ENCODE results near the gene IL9.

Gene IL9

DNA sequence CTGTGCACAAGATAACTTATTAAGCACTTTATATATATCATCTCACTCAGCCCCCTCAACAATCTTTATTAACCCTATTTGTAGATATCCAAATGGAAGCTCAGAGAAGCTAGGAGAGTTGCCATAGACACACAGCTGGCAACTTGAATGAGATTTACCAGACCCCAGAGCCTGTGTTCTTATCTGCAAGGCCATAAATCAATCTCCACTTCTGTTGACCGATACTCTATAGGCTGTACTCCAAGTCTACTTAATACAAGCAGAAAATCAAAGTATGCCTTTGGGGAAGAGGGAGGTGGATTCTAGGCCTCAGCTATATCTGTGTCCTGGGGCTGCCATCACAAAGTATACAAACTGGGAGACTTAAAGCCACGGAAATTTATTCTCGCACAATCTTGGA is 6.0 kb upstream of the IL9 start:
- TF ChIP-seq EZH2 (IDR thresholded peaks at IDR 0.05; ENCODE audit: borderline replicate concordance, low read length), result no peak
- H3K79me2 ChIP-seq (ENCODE audit: insufficient read depth, low read length), result no peaks in the 10 kb centered on the region
- H3K9ac ChIP-seq (ENCODE audit: low read length), result no peak overlapping the region
- no peaks in the 10 kb centered on the region for H3K9me3 ChIP-seq (ENCODE audit: low read length)
- H2AFZ ChIP-seq (ENCODE audit: low read length), result no peak overlapping the region
- no peaks in the 10 kb centered on the region for H3K36me3 ChIP-seq (ENCODE audit: insufficient read depth, low read length)
- H3K9me2 ChIP-seq (ENCODE audit: low read depth, low read length), result no peaks in the 10 kb centered on the region
- H4K20me1 ChIP-seq (ENCODE audit: insufficient read depth, low read length), result no peaks in the 10 kb centered on the region
- no peak overlapping the region for H3K4me2 ChIP-seq (ENCODE audit: low read length)
- no peaks in the 10 kb centered on the region for H3K27me3 ChIP-seq (ENCODE audit: insufficient read depth, low read length)
- no peak overlapping the region for H3K27ac ChIP-seq (ENCODE audit: low read depth, low read length, poor library complexity, severe bottlenecking)
- no peaks in the 10 kb centered on the region for H3K4me1 ChIP-seq (ENCODE audit: insufficient read depth, low read length, severe bottlenecking)
- no peak overlapping the region for H3K4me3 ChIP-seq (ENCODE audit: low read depth, low read length, poor library complexity, severe bottlenecking)
- H3F3A ChIP-seq (ENCODE audit: insufficient read depth, low read length), result no peaks in the 10 kb centered on the region

GRCh38 chr5:135900276-135900675 is 4.6 kb upstream of the IL9 start:
- TF ChIP-seq, protein P1, sequence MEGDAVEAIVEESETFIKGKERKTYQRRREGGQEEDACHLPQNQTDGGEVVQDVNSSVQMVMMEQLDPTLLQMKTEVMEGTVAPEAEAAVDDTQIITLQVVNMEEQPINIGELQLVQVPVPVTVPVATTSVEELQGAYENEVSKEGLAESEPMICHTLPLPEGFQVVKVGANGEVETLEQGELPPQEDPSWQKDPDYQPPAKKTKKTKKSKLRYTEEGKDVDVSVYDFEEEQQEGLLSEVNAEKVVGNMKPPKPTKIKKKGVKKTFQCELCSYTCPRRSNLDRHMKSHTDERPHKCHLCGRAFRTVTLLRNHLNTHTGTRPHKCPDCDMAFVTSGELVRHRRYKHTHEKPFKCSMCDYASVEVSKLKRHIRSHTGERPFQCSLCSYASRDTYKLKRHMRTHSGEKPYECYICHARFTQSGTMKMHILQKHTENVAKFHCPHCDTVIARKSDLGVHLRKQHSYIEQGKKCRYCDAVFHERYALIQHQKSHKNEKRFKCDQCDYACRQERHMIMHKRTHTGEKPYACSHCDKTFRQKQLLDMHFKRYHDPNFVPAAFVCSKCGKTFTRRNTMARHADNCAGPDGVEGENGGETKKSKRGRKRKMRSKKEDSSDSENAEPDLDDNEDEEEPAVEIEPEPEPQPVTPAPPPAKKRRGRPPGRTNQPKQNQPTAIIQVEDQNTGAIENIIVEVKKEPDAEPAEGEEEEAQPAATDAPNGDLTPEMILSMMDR (IDR thresholded peaks at IDR 0.05; ENCODE audit: low read length), result no peak
- no peak for TF ChIP-seq EZH2 (IDR thresholded peaks at IDR 0.05; ENCODE audit: borderline replicate concordance, low read length)
- no peaks in the 10 kb centered on the region for H3F3A ChIP-seq (ENCODE audit: insufficient read depth, low read length)

DNA sequence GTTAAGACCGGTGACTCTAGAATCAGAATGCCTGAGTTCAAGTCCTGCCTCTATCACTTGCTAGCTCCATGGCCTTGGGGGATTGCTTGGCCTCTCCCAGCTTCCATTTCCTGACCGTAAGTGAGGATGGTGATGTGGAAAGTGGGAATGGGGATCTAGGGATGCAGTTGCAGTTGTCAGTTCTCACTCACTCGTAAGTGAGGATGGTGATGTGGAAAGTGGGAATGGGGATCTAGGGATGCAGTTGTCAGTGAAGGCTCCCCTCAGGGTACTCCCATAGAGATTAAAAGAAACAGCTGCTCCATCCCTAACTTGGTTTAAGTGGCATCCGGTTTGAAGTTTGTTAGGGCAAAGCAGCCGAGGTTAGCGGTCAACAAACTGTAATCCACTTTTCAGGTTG is 3.0 kb upstream of the IL9 start:
- H3K36me3 ChIP-seq (ENCODE audit: insufficient read depth, low read length), result no peaks in the 10 kb centered on the region
- TF ChIP-seq EZH2 (IDR thresholded peaks at IDR 0.05; ENCODE audit: borderline replicate concordance, low read length), result no peak
- TF ChIP-seq, protein P1 (IDR thresholded peaks at IDR 0.05; ENCODE audit: low read length), result no peak
- H2AFZ ChIP-seq (ENCODE audit: low read length), result no peak overlapping the region
- no peak overlapping the region for H3K27ac ChIP-seq (ENCODE audit: low read depth, low read length, poor library complexity, severe bottlenecking)
- H3K27me3 ChIP-seq (ENCODE audit: insufficient read depth, low read length), result no peaks in the 10 kb centered on the region
- no peaks in the 10 kb centered on the region for H3K4me1 ChIP-seq (ENCODE audit: insufficient read depth, low read length, severe bottlenecking)
- no peak overlapping the region for H3K4me2 ChIP-seq (ENCODE audit: low read length)
- H3K79me2 ChIP-seq (ENCODE audit: insufficient read depth, low read length), result no peaks in the 10 kb centered on the region
- H4K20me1 ChIP-seq (ENCODE audit: insufficient read depth, low read length), result no peaks in the 10 kb centered on the region
- no peak overlapping the region for H3K9ac ChIP-seq (ENCODE audit: low read length)
- H3K9me3 ChIP-seq (ENCODE audit: low read length), result no peaks in the 10 kb centered on the region
- H3F3A ChIP-seq (ENCODE audit: insufficient read depth, low read length), result no peaks in the 10 kb centered on the region
- H3K9me2 ChIP-seq (ENCODE audit: low read depth, low read length), result no peaks in the 10 kb centered on the region
- no peak overlapping the region for H3K4me3 ChIP-seq (ENCODE audit: low read depth, low read length, poor library complexity, severe bottlenecking)

More at GRCh38 chr5:135900276-135900675, 4.6 kb upstream of the IL9 start:
- H3K36me3 ChIP-seq (ENCODE audit: insufficient read depth, low read length), result no peaks in the 10 kb centered on the region
- no peaks in the 10 kb centered on the region for H3K27me3 ChIP-seq (ENCODE audit: insufficient read depth, low read length)
- no peak overlapping the region for H2AFZ ChIP-seq (ENCODE audit: low read length)
- H3K9me2 ChIP-seq (ENCODE audit: low read depth, low read length), result no peaks in the 10 kb centered on the region
- H3K9me3 ChIP-seq (ENCODE audit: low read length), result no peaks in the 10 kb centered on the region
- no peaks in the 10 kb centered on the region for H4K20me1 ChIP-seq (ENCODE audit: insufficient read depth, low read length)
- no peak overlapping the region for H3K4me3 ChIP-seq (ENCODE audit: low read depth, low read length, poor library complexity, severe bottlenecking)
- H3K4me1 ChIP-seq (ENCODE audit: insufficient read depth, low read length, severe bottlenecking), result no peaks in the 10 kb centered on the region
- no peak overlapping the region for H3K4me2 ChIP-seq (ENCODE audit: low read length)
- no peak overlapping the region for H3K9ac ChIP-seq (ENCODE audit: low read length)
- no peak overlapping the region for H3K27ac ChIP-seq (ENCODE audit: low read depth, low read length, poor library complexity, severe bottlenecking)
- H3K79me2 ChIP-seq (ENCODE audit: insufficient read depth, low read length), result no peaks in the 10 kb centered on the region

- H3K4me2 ChIP-seq (ENCODE audit: low read length), result no peak overlapping the region
- H3K79me2 ChIP-seq (ENCODE audit: insufficient read depth, low read length), result no peaks in the 10 kb centered on the region
- no peaks in the 10 kb centered on the region for H4K20me1 ChIP-seq (ENCODE audit: insufficient read depth, low read length)
- no peak overlapping the region for H3K27ac ChIP-seq (ENCODE audit: low read depth, low read length, poor library complexity, severe bottlenecking)
- H3K9me3 ChIP-seq (ENCODE audit: low read length), result no peaks in the 10 kb centered on the region
- no peak overlapping the region for H2AFZ ChIP-seq (ENCODE audit: low read length)
- no peaks in the 10 kb centered on the region for H3F3A ChIP-seq (ENCODE audit: insufficient read depth, low read length)
- no peak overlapping the region for H3K9ac ChIP-seq (ENCODE audit: low read length)
- H3K4me1 ChIP-seq (ENCODE audit: insufficient read depth, low read length, severe bottlenecking), result no peaks in the 10 kb centered on the region
- H3K4me3 ChIP-seq (ENCODE audit: low read depth, low read length, poor library complexity, severe bottlenecking), result no peak overlapping the region
- TF ChIP-seq, protein P1 (IDR thresholded peaks at IDR 0.05; ENCODE audit: low read length), result no peak
- TF ChIP-seq EZH2 (IDR thresholded peaks at IDR 0.05; ENCODE audit: borderline replicate concordance, low read length), result no peak
- H3K36me3 ChIP-seq (ENCODE audit: insufficient read depth, low read length), result no peaks in the 10 kb centered on the region
- no peaks in the 10 kb centered on the region for H3K27me3 ChIP-seq (ENCODE audit: insufficient read depth, low read length)
- H3K9me2 ChIP-seq (ENCODE audit: low read depth, low read length), result no peaks in the 10 kb centered on the region
Observed at GRCh38 chr5:135894789-135895188, 852 bp downstream of the IL9 start.

Data from OCI-LY1 (cell line).